GM19455 (cell line): ENCODE data around the gene NTRK3.

Source experiments
- ATAC-seq: cut with Tn5 transposase; IDR thresholded peaks from one replicate; pipeline ENCODE4 v1.9.1; 2021; ENCODE audit not compliant: unreplicated experiment

NTRK3 gene

DNA sequence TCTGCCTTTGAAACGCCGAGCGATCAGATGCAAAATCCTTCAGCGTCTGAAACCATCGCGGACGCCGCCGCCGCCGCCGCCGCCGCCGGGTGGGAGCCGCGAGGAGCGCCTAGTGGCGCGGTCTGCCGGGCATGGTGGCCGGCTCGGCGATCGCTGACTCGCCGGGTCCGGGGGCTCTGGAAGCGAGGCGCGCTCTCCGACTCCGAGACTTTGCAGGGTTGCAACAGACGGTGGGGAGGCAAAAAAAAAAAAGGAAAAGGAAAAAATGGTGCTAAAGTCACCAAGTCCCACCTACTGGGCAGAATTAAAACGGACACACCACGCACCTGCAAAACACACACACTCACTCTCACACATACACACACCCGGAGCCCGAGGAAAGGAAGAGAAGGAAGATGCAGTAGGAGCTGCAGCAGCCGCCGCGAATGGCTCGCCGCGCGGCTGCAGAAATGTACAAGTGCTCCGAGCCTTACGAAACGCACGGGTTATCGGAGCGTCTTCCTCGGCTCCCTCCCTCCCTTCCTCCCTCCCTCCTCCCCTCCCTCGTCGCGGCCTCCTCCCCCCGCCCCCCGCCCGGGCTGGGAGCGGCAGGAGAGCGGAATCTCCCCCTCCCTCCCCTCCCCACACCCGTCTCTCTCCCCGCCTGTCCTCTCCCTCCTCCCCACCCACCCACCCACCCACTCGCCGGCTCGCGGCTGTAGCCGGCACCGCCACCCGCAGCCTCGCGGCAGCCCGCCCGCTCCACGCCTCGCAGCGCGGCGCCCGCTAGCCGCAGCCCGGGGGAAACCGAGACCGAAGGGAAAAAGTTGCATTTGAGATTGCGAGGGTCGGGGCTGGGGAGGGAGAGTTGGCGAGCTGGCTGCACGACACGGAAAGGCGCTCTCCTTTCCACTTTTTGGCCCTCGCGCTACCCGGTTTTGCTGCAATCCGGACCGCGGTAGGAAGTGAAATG, at the start of gene NTRK3:
Gene NTRK3 (minus strand): TSS at position 461 of the 952 bp plus-strand sequence. CDS start 586 bp downstream, outside the sequence.
- ATAC-seq: no peak

DNA sequence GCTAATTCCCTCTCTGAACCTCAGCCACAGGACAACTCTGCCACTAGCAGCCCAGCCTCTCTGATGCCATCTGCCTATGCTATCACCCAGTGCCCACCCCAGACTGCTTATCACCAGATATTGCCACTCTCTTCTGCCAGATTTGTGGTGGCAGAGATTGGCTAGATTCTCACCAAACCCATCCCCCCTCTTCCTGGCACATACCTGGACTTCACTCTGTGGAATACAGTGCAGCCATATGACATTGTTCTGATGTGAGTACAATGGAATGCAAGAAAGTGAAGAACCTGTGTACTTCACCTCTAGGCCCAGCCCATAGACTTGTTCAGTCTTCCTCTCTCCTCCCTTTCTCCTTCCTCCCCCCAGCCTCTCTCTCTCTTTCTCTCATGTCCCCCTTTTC, 46.9 kb upstream of the NTRK3 start:
- no peak for ATAC-seq

DNA sequence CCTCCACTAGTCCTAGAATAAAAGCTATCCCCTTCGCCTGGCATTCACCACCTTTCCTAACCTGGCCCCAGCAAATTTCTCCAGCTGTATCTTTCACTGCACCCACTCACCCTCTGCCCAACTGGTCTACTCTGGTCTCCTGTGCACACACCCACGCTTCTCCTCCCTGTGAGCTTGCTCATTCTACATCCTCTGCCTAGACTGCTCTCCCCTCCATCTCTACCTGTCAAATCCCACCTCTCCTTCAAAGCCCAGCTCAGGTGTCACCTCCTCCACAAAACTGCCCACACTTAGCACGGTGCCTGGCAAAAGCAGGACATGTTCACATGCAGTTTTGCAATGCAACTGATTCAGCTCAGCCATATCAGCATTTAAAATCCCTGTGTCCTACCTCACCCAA, 45.8 kb upstream of the NTRK3 start:
- no peak for ATAC-seq

GRCh38 chr15:88301311-88301710, 44.8 kb upstream of the NTRK3 start:
- ATAC-seq: no peak

GRCh38 chr15:88300861-88301260, 44.3 kb upstream of the NTRK3 start:
- no peak for ATAC-seq

GRCh38 chr15:88300089-88300488, 43.5 kb upstream of the NTRK3 start:
- no peak for ATAC-seq

DNA sequence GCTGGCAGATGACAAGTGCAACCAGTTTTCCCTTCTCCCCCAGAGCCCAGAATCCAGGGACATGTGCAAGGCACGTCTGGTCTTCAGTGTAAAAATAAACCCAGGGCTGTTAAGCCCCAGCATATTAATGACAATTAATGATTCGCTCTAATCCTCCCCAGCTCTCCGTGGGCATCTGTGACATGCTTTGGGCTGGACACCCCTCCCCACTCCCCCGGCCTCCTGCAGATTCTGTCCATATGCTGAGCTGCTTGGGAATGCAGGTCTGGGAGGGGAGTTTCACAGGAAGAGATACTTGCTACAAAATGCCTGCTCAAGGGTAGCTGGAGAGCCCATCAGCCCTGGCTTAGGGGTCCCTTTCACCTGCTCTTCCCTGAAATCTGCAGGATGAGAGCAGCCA, 43.0 kb upstream of the NTRK3 start:
- ATAC-seq: no peak

- no peak for ATAC-seq
Measured at GRCh38 chr15:88288661-88289060, 32.1 kb upstream of the NTRK3 start.

- no peak for ATAC-seq
Measured at GRCh38 chr15:88288206-88288605, 31.7 kb upstream of the NTRK3 start.

DNA sequence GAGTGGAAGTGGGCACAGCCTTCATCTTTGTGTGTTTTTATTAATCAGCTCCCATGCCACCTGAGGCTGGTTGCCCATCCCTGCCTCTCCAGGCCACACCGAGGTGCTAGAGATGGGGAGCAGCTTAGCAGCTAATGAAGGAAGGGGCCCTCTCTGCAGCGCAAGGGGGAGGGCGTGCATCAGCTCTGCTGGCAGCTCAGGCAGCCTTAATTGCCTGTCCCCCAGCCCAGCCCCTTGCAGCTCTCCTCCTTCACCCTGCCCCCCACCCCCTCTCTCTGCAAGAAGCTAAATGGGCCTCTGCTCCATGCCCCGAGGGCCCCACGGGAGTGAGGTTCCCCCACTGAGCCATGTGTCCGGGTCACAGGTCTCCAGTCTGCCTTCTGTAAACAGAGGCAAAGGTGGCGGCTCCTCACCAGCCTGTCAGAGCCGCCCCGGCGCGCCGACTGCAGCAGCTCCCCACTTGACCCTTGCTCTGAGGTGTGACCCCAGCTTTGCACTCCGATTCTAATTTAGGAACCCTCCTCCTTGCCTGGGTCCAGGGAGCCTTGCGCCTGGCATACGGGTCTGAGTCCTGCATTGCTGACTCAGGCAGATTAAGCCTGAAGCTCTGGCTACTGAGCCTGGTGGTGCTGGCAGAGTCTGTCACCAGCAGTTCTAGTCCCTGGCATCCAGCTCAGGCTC, 27.9 kb upstream of the NTRK3 start:
- no peak for ATAC-seq

DNA sequence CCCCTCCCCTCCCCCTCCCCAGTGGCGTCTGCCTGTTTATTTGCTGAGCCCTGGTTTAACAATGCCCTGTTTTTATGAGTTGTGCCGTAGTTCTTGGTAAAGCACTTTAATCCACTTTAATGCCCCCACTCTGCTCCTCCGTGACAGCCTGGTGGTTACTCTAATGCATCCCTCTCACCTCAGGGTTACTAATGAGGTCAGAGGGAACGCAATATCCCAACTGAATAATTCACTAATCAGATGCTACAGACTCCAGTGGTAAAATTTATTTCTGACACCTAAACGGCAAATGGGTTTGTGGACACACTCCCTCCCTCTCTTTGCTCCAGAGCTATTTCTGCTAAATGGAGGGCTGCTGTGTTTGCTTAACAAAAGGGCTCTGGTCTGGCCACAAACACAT, 26.1 kb upstream of the NTRK3 start:
- no peak for ATAC-seq

GRCh38 chr15:88276821-88277410, 20.4 kb upstream of the NTRK3 start:
- no peak for ATAC-seq

GRCh38 chr15:88275804-88276203, 19.3 kb upstream of the NTRK3 start:
- no peak for ATAC-seq

DNA sequence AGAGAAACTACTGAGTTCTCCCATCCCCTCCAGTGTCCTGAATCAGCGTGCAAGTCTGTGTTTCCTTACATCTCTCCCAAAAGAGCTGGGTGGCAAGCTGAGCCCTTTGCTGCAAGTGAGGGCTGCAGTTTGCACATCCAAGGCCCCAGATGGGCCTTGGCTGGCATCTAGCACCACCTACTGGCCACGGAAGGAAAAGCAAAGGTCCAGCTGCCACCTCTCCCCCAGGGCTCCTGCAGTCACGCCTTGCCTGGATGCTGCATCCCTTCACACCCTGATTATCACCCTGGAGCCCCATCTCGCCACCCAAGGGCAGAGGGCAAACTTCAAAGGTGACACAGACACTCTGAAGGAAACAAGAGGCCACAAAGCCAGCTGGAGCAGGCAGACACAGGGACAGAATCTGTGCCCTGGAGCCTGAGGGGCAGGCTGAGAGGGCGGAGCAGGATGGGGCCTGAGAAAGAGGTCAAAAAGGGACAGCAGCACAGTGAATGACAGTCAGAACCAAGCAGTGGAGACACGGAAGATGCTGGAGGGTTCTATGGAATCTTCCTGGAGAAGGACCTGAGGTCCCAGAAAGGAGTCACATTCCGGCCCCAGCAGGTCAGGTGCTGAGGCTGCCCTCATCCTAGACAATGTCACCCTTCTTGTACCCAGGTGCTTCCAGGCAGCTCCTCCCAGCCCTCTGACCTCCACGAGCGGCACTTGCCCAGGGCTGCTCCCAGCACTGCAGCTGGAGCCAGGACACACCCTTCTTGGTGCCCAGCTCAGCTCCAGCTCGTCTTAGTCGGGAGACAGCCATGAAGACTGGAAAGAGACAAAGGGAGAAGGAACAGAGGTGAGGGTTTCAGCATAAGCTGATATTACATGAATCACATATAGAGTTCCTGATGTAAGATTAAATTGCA, 18.3 kb upstream of the NTRK3 start:
- ATAC-seq: peak; percentile 85

DNA sequence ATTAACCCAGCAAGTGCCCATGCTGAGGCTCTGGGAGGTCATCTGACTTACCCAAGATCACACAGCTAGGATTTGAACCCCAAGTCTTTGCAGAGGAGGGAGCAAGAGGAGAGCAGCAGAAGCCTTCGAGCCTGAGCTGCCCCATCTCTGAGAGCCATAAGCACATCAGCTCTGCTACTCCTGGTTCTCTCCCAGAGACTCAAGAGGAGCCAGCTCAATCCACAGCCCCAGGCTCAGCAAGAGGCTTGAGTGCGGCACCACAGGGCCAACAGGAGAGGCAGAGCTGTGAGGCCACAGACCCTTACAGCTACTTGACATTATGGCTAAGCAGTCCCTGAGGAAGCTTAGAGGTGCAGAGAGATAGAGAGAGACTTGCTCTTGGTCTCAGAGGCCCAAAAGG, 15.9 kb upstream of the NTRK3 start:
- ATAC-seq: no peak

GRCh38 chr15:88269356-88270062, 13.0 kb upstream of the NTRK3 start:
- ATAC-seq: no peak

DNA sequence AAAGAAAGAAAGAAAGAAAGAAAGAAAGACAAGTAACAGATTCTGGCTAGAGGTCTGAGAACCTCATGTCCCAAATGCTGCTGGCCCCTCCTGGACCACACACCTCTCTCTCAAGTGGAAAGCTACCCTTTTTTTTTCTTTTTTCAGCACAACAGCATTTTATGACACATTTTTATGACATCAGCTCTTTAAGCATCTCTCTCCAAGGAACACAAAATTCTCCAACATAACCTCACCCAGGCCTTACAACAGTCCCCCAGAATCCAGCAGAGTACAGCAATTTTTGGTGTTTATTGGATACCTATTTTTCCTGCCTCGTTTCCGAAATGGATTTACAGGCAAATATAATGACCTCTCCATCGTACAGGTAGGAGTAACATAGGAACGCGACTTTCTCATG, 11.2 kb upstream of the NTRK3 start:
- no peak for ATAC-seq

GRCh38 chr15:88266170-88266569, 9.6 kb upstream of the NTRK3 start:
- no peak for ATAC-seq

- ATAC-seq: no peak
Measured at GRCh38 chr15:88264622-88265021, 8.1 kb upstream of the NTRK3 start.

- no peak for ATAC-seq
Measured at GRCh38 chr15:88262064-88262463, 5.5 kb upstream of the NTRK3 start.
